NB4 (cell line): ENCODE data around the gene SERPINA3.

ENCODE experiments used
- DNase-seq: peaks from one replicate; pipeline ENCODE4 v3.0.0; 2010; ENCODE audit warnings: low read depth
- H3K4me3 ChIP-seq: one replicate; pipeline ENCODE4 v1.5.1; 2011; ENCODE audit warnings: mild to moderate bottlenecking, low read depth, low read length, moderate library complexity
- CTCF ChIP-seq: IDR thresholded peaks from one replicate; pipeline ENCODE4 v1.5.1; 2012; ENCODE audit warnings: low read depth, low read length
- MAX ChIP-seq: IDR thresholded peaks from 2 replicates; pipeline ENCODE4 v1.6.1; 2011; ENCODE audit warnings: low read depth, low read length
- MYC ChIP-seq: IDR thresholded peaks from 2 replicates; pipeline ENCODE4 v1.6.1; 2011; ENCODE audit warnings: low read depth, low read length
- POLR2A ChIP-seq: IDR thresholded peaks from 2 replicates; pipeline ENCODE4 v1.6.1; 2011; ENCODE audit warnings: mild to moderate bottlenecking; ENCODE audit not compliant: insufficient read length; ENCODE audit errors: extremely low read depth

SERPINA3 gene

GRCh38 chr14:94643316-94644101 is 31.3 kb downstream of the SERPINA3 start:
- H3K4me3 ChIP-seq: no peak overlapping the region
- no peak for DNase-seq
- TF ChIP-seq CTCF (no peak), POLR2A (no peak), MYC (no peak), MAX (no peak)

GRCh38 chr14:94644102-94644535 is 31.9 kb downstream of the SERPINA3 start:
- TF ChIP-seq MYC (no peak), POLR2A (no peak)
- DNase-seq: no peak
- H3K4me3 ChIP-seq: no peak overlapping the region

DNA sequence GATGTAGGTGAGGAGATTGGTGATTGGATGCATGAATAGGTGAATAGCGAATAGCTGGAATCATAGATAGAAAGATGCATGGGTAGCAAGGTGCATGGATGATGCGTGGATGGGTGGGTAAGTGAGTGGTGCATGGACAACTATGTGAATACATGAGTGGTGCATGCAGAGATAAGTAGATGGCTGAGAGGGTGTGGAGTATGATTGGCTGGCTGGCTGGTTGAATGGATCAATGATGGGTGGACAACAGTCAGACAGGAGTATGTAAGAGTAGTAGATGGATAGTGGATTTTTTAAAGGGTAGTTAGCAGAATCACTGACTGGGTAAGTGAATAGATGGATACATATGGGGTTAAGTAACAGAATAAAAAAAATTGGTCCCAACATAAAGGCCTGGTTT is 33.9 kb downstream of the SERPINA3 start:
- TF ChIP-seq CTCF (no peak), POLR2A (no peak), MAX (no peak), MYC (no peak)
- no peak for DNase-seq
- no peak overlapping the region for H3K4me3 ChIP-seq

DNA sequence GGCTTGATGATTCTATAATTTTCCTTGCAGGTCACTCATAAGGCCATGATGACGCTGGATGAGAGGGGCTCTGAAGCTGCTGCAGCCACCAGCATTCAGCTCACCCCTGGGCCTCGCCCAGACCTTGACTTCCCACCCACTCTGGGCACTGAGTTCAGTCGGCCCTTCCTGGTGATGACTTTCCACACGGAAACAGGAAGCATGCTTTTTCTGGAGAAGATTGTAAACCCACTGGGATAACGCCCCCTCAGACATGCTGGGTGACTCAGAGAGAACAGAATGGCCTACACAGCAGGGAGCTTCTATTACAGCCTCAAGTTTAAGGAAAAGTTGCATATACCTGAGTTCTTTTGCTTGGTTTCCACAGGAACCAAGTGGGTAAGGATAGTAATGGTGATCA is 34.3 kb downstream of the SERPINA3 start:
- no peak for TF ChIP-seq POLR2A
- no peak for TF ChIP-seq MAX
- TF ChIP-seq MYC: no peak
- TF ChIP-seq CTCF: no peak
- no peak overlapping the region for H3K4me3 ChIP-seq
- DNase-seq: no peak

DNA sequence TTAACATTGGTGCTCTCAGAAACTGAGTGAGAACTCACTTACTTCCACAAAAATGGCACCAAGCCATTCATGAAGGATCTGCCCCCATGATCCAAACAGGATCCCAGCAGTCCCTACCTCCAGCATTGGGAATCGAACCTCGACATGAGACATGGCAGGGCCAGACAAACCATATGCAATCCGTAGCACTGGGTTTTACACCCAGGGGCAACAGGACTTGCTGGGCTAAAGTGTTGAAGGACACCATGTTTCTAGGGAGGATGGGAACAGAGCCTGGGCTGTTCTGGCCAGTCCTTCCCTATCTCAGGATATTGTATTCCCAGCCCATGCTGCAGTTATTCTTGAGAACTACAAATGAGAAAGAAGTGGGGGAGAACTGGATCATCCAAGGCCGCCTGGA is 36.6 kb downstream of the SERPINA3 start:
- no peak for TF ChIP-seq MYC
- TF ChIP-seq POLR2A: no peak
- no peak for TF ChIP-seq CTCF
- no peak for DNase-seq
- no peak overlapping the region for H3K4me3 ChIP-seq

- TF ChIP-seq CTCF (no peak), MYC (no peak), MAX (no peak), POLR2A (no peak)
- H3K4me3 ChIP-seq: no peak overlapping the region
- DNase-seq: no peak
These were observed 37.6 kb downstream of the SERPINA3 start for GRCh38 chr14:94649543-94650443.
